Inferior parietal cortex (tissue), 1 donor: Measurements from ENCODE around the gene GPC6.

Source experiments
- DNase-seq: peaks from one replicate; pipeline ENCODE4 v3.0.0-alpha.2; 2016; ENCODE audit errors: extremely low spot score

The GPC6 gene

GRCh38 chr13:93834051-93834450, 607.4 kb downstream of the GPC6 start:
- no peak for DNase-seq

- DNase-seq: no peak
Observed at GRCh38 chr13:93843082-93843481, 616.5 kb downstream of the GPC6 start.

- DNase-seq: no peak
Observed at GRCh38 chr13:93847162-93847561, 620.6 kb downstream of the GPC6 start.

GRCh38 chr13:93848247-93848646, 621.6 kb downstream of the GPC6 start:
- DNase-seq: no peak

GRCh38 chr13:93851236-93851635, 624.6 kb downstream of the GPC6 start:
- DNase-seq: no peak

- no peak for DNase-seq
Observed at GRCh38 chr13:93853912-93854311, 627.3 kb downstream of the GPC6 start.

GRCh38 chr13:93857126-93857525, 630.5 kb downstream of the GPC6 start:
- no peak for DNase-seq

GRCh38 chr13:93859716-93860115, 633.1 kb downstream of the GPC6 start:
- DNase-seq: no peak

- DNase-seq: no peak
Observed at GRCh38 chr13:93861818-93862217, 635.2 kb downstream of the GPC6 start.

- no peak for DNase-seq
Observed at GRCh38 chr13:93862259-93862658, 635.7 kb downstream of the GPC6 start.

- DNase-seq: no peak
Observed at GRCh38 chr13:93865235-93865634, 638.6 kb downstream of the GPC6 start.

- DNase-seq: no peak
Observed at GRCh38 chr13:93867481-93867880, 640.9 kb downstream of the GPC6 start.

GRCh38 chr13:93872376-93872775, 645.8 kb downstream of the GPC6 start:
- no peak for DNase-seq

GRCh38 chr13:93872786-93873347, 646.3 kb downstream of the GPC6 start:
- DNase-seq: no peak

GRCh38 chr13:93875547-93875946, 648.9 kb downstream of the GPC6 start:
- no peak for DNase-seq

GRCh38 chr13:93876236-93876635, 649.6 kb downstream of the GPC6 start:
- no peak for DNase-seq

GRCh38 chr13:93878675-93879074, 652.1 kb downstream of the GPC6 start:
- DNase-seq: no peak

- no peak for DNase-seq
Observed at GRCh38 chr13:93881411-93881810, 654.8 kb downstream of the GPC6 start.

- DNase-seq: no peak
Observed at GRCh38 chr13:93882086-93882651, 655.6 kb downstream of the GPC6 start.

- DNase-seq: no peak
Observed at GRCh38 chr13:93889430-93889951, 662.9 kb downstream of the GPC6 start.

GRCh38 chr13:93899981-93900380, 673.4 kb downstream of the GPC6 start:
- DNase-seq: no peak

- DNase-seq: no peak
Observed at GRCh38 chr13:93900731-93901130, 674.1 kb downstream of the GPC6 start.

- no peak for DNase-seq
Observed at GRCh38 chr13:93903909-93904308, 677.3 kb downstream of the GPC6 start.

- no peak for DNase-seq
Observed at GRCh38 chr13:93915269-93915809, 688.7 kb downstream of the GPC6 start.
